B cell (primary cell): ENCODE results near the gene CDK5RAP1.

Source experiments
- CTCF ChIP-seq: fragments of 200-600 bp; IDR thresholded peaks from one replicate; pipeline ENCODE4 v1.8.0; 2022; ENCODE audit warnings: antibody characterized with exemption, mild to moderate bottlenecking
- EZH2 ChIP-seq: IDR thresholded peaks from 2 replicates; pipeline ENCODE4 v1.6.1; 2012; ENCODE audit warnings: borderline replicate concordance, low read depth, mild to moderate bottlenecking, moderate library complexity, low read length; ENCODE audit not compliant: insufficient read depth, poor library complexity, severe bottlenecking

GRCh38 chr20:33411711-33412483 lies 10.6 kb upstream of the CDK5RAP1 start:
- TF ChIP-seq CTCF (no peak), EZH2 (no peak)
